C4-2B (cell line): Measurements from ENCODE around the gene LRRC3C.

ENCODE experiments used
- H3K27ac ChIP-seq: fragments of 450-650 bp; 2 replicates; pipeline ENCODE4 v1.5.1; 2017
- CTCF ChIP-seq: fragments of 450-650 bp; conservative IDR thresholded peaks from 2 replicates; pipeline ENCODE4 v1.5.1; 2017; ENCODE audit warnings: mild to moderate bottlenecking
- ZFX ChIP-seq: fragments of 450-650 bp; IDR thresholded peaks from 2 replicates; pipeline ENCODE4 v1.6.1; 2017

The LRRC3C gene

DNA sequence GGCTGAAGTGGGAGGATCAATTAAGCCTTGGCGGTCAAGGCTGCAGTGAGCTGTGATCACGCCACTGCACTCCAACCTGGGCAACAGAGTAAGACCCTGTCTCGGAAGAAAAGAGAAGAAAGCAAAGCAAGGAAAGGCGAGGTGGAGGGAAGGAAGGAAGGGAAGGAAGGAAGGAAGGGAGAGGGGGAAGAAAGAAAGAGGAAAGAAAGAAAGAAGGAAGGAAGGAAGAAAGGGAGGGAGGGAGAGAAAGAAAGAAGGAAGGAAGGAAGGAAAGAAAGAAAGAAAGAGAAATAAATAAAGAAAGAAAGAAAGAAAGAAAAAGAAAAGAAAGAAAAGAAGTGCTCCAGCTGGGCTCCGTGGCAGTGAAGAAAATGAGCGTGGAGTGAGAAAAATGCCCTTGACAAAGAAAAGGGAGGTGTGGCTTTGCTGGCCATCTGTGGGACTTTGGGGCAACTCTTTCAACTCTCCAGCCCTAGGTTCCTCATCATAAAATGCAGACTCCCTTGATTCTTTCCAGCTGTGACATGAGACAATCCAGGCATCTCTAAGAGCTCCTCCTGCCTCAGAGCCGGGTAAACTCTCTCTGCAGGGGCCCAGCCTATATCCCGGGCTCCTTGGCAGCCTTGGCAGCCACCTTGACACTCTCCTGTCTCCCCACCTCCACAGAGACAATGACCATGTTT, 37.6 kb downstream of the LRRC3C start:
- no peak overlapping the region for H3K27ac ChIP-seq
- TF ChIP-seq CTCF (no peak), ZFX (no peak)

- no peak overlapping the region for H3K27ac ChIP-seq
These were observed 39.2 kb downstream of the LRRC3C start for GRCh38 chr17:39966771-39967170.

GRCh38 chr17:39968761-39969160, 41.2 kb downstream of the LRRC3C start:
- no peak overlapping the region for H3K27ac ChIP-seq
- TF ChIP-seq CTCF (no peak), ZFX (no peak)

More at GRCh38 chr17:39966771-39967170, 39.2 kb downstream of the LRRC3C start:
- TF ChIP-seq CTCF, result no peak
- TF ChIP-seq ZFX, result no peak

DNA sequence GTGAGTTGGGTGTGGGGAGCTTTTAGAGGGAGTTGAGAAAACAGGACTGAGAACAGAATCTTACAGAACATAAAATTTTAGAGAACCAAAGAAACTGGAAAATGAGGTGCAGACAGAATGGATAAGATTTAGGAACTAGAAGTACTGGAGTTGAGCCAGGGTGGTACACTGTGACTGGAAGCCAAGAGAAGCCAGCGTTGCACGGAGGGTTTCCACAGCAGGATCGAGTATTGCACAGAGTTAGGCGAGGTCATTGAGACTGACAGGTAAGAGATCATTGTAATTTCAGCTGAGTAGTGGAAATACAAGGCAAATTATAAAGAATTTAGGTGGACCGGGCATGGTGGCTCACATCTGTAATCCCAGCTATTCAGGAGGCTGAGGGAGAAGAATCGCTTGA, 41.8 kb downstream of the LRRC3C start:
- no peak for TF ChIP-seq CTCF
- no peak for TF ChIP-seq ZFX
- H3K27ac ChIP-seq, result no peak overlapping the region

DNA sequence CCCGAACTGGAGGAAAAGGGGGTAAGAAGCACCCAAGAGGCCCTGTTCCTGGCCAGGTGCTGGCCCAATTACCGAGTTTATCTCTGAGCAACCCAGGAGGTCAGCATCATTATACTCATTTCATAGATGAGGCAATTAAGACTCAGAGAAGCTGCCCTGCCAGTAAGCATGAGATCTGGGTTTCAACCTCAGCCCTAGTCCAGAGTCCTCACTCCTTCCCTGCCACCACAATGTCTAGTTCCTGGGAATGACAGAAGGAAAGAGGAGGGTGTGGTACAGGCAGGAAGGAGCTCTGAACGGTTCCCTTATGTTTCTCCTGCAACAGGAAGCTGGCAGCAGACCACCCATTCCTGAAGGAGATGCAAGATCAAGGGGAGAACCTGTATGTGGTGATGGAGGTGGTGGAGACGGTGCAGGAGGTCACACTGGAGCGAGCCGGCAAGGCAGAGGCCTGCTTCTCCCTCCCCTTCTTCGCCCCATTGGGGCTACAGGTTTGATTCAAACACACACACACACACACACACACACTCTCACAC, 42.7 kb downstream of the LRRC3C start:
- TF ChIP-seq ZFX, result no peak
- no peak overlapping the region for H3K27ac ChIP-seq

- TF ChIP-seq CTCF, result no peak
- TF ChIP-seq ZFX, result no peak
- no peak overlapping the region for H3K27ac ChIP-seq
These were observed 43.6 kb downstream of the LRRC3C start for GRCh38 chr17:39971076-39971603.

DNA sequence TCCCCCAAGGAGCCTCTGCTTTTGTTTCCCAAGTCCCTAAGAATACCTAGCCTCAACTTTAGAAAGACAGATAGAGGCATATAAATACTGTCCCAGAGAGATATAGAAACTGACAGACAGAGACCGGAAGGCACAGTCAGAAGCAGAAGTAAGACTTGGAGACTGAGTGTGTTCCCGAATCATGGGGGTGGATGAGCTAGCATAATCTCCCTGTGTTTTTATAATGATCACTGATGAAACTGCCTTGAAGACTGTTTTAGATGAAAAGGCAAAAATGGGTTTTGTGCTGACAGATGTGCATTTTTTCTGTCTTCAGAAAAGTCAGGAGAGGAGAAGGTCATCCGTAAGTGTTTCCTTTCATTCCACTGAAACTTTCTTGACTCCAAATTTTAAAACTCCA, 44.7 kb downstream of the LRRC3C start:
- no peak overlapping the region for H3K27ac ChIP-seq
- TF ChIP-seq CTCF, result no peak
- TF ChIP-seq ZFX, result no peak

DNA sequence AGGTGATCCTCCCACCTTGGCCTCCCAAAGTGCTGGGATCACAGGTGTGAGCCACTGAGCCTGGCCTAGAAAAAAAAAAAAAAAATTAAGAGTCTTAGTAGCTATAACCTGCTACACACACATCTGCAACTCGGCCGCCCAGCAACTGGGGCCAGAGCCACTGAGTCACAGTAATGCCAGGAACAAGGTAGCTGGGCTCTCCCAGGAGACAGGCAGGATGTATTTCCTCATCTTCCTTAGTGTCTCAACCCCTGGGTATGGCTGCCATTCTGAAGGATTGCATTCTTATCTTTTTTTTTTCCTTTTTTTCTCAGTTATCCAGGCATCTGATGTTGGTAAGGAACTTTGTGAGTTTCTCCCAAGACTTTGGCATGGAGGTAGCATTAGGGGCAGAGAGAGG, 46.0 kb downstream of the LRRC3C start:
- no peak overlapping the region for H3K27ac ChIP-seq

More for the DNA sequence above, 46.0 kb downstream of the LRRC3C start:
- no peak for TF ChIP-seq CTCF
- no peak for TF ChIP-seq ZFX
